SH-SY5Y (cell line): Measurements from ENCODE around the gene FOXK2.

Source experiments
- GATA2 ChIP-seq: IDR thresholded peaks from 2 replicates; pipeline ENCODE4 v1.6.1; 2011; ENCODE audit warnings: mild to moderate bottlenecking, low read depth, low read length
- GATA3 ChIP-seq: IDR thresholded peaks from 2 replicates; pipeline ENCODE4 v1.6.1; 2011; ENCODE audit warnings: low read depth, mild to moderate bottlenecking, low read length, moderate library complexity

- no peak for TF ChIP-seq GATA2
- TF ChIP-seq GATA3 = no peak
Observed at GRCh38 chr17:82589851-82590180, 70.3 kb downstream of the FOXK2 start.
